WERI-Rb-1 (cell line): Measurements from ENCODE around the gene TLR5.

ENCODE experiments used
- DNase-seq: peaks from one replicate; pipeline ENCODE4 v3.0.0-alpha.2; 2020
- H3K27ac ChIP-seq: fragments of 250-450 bp; sonication (Bioruptor Pico); 2 replicates; pipeline ENCODE4 v1.5.1; 2020; ENCODE audit warnings: mild to moderate bottlenecking, moderate library complexity
- H3K27me3 ChIP-seq: fragments of 250-450 bp; sonication (Bioruptor Pico); 2 replicates; pipeline ENCODE4 v1.5.1; 2021; ENCODE audit warnings: mild to moderate bottlenecking, low read depth, moderate library complexity; ENCODE audit not compliant: insufficient read depth, severe bottlenecking
- H3K36me3 ChIP-seq: fragments of 250-450 bp; sonication (Bioruptor Pico); 2 replicates; pipeline ENCODE4 v1.5.1; 2020; ENCODE audit warnings: mild to moderate bottlenecking, moderate library complexity
- H3K4me3 ChIP-seq: 2 replicates; pipeline ENCODE4 v1.5.1; 2011; ENCODE audit warnings: low read depth, mild to moderate bottlenecking, control low read depth, low read length
- H3K9me3 ChIP-seq: fragments of 250-450 bp; sonication (Bioruptor Pico); 2 replicates; pipeline ENCODE4 v1.5.1; 2021; ENCODE audit warnings: mild to moderate bottlenecking, moderate library complexity; ENCODE audit not compliant: severe bottlenecking
- CTCF ChIP-seq: IDR thresholded peaks from 2 replicates; pipeline ENCODE4 v1.5.1; 2011; ENCODE audit warnings: low read depth, mild to moderate bottlenecking, control low read depth, inconsistent platforms, low read length

The TLR5 gene

GRCh38 chr1:223088713-223089240 is 54.3 kb downstream of the TLR5 start:
- Histone ChIP-seq H3K9me3 (no peaks in the 10 kb centered on the region), H3K4me3 (no peak overlapping the region), H3K27me3 (no peaks in the 10 kb centered on the region), H3K27ac (no peak overlapping the region), H3K36me3 (no peaks in the 10 kb centered on the region)
- DNase-seq: no peak
- TF ChIP-seq CTCF: no peak

- no peak for TF ChIP-seq CTCF
- H3K27ac ChIP-seq: no peak overlapping the region
- no peaks in the 10 kb centered on the region for H3K9me3 ChIP-seq
- no peaks in the 10 kb centered on the region for H3K36me3 ChIP-seq
- H3K27me3 ChIP-seq: no peaks in the 10 kb centered on the region
- H3K4me3 ChIP-seq: no peak overlapping the region
- DNase-seq: no peak
These were observed 55.5 kb downstream of the TLR5 start for GRCh38 chr1:223087291-223088255.

- no peaks in the 10 kb centered on the region for H3K27me3 ChIP-seq
- H3K27ac ChIP-seq: no peak overlapping the region
- TF ChIP-seq CTCF: no peak
- H3K9me3 ChIP-seq: no peaks in the 10 kb centered on the region
- H3K36me3 ChIP-seq: no peaks in the 10 kb centered on the region
- no peak for DNase-seq
- no peak overlapping the region for H3K4me3 ChIP-seq
These were observed 58.6 kb downstream of the TLR5 start for GRCh38 chr1:223084464-223084866.

GRCh38 chr1:223083831-223084230 is 59.2 kb downstream of the TLR5 start:
- no peaks in the 10 kb centered on the region for H3K9me3 ChIP-seq
- no peak for DNase-seq
- no peak for TF ChIP-seq CTCF
- H3K36me3 ChIP-seq: no peaks in the 10 kb centered on the region
- H3K27ac ChIP-seq: no peak overlapping the region
- H3K4me3 ChIP-seq: no peak overlapping the region
- H3K27me3 ChIP-seq: no peaks in the 10 kb centered on the region

GRCh38 chr1:223082914-223083313 is 60.1 kb downstream of the TLR5 start:
- no peak for DNase-seq
- H3K27ac ChIP-seq: no peak overlapping the region
- H3K9me3 ChIP-seq: no peaks in the 10 kb centered on the region

More at GRCh38 chr1:223082914-223083313, 60.1 kb downstream of the TLR5 start:
- no peaks in the 10 kb centered on the region for H3K27me3 ChIP-seq
- TF ChIP-seq CTCF: no peak
- H3K36me3 ChIP-seq: no peaks in the 10 kb centered on the region
- H3K4me3 ChIP-seq: no peak overlapping the region
